ENCODE results near the gene SRPRB.

DNA sequence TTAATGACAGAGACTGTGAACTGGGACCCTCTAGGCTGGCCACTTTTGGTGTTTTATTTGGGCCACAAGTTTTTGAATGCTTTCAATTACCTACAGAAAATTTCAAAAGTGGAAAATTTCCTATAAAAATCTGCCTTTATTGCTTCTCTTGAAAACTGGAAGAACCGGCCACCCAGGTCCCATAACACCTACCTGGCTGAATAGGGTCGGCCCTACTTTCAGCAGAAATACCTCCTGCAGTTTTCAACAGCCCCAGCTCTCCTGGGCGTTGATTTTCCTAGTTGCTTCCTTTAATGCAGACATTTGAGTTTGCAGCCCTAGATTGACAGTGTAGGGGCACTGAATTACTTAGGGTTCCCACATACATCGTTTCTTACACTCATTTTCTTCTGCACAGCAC lies 719 bp upstream of the SRPRB start:
- TF ChIP-seq EZH2 (IDR thresholded peaks at IDR 0.05) = no peak
- TF ChIP-seq, protein P1, sequence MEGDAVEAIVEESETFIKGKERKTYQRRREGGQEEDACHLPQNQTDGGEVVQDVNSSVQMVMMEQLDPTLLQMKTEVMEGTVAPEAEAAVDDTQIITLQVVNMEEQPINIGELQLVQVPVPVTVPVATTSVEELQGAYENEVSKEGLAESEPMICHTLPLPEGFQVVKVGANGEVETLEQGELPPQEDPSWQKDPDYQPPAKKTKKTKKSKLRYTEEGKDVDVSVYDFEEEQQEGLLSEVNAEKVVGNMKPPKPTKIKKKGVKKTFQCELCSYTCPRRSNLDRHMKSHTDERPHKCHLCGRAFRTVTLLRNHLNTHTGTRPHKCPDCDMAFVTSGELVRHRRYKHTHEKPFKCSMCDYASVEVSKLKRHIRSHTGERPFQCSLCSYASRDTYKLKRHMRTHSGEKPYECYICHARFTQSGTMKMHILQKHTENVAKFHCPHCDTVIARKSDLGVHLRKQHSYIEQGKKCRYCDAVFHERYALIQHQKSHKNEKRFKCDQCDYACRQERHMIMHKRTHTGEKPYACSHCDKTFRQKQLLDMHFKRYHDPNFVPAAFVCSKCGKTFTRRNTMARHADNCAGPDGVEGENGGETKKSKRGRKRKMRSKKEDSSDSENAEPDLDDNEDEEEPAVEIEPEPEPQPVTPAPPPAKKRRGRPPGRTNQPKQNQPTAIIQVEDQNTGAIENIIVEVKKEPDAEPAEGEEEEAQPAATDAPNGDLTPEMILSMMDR (IDR thresholded peaks at IDR 0.05) = no peak

Data from neural progenitor cell (in vitro differentiated cells).